ENCODE measurements around the gene SUCNR1.
"Not testable (repeated sequence)": the region's sequence is repeated elsewhere in the genome, so short reads cannot be mapped to it uniquely, and the experiment has no call there.

The SUCNR1 gene, protein sequence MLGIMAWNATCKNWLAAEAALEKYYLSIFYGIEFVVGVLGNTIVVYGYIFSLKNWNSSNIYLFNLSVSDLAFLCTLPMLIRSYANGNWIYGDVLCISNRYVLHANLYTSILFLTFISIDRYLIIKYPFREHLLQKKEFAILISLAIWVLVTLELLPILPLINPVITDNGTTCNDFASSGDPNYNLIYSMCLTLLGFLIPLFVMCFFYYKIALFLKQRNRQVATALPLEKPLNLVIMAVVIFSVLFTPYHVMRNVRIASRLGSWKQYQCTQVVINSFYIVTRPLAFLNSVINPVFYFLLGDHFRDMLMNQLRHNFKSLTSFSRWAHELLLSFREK

DNA sequence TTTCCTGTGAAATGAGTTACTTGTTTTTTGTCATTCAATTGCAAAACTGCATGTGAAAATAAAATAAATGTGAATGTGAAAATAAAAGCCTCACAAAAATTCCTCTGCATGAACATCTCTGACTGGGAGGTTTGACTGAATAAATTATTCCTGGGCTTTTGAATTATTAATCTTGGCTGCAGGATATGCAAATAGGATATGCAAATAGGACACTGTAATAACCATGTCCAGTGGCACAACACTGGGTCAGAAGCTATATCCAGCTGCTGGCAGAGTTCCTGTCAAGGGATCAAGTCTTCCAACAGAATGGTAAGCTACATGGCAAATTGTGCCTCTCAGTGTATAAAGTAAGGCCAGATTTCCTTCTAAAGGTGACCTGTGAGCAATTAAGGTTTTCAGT is at the start of gene SUCNR1:
SUCNR1 (plus strand) TSS at position 246 of the 400 bp plus-strand sequence. CDS start 6,250 bp downstream, outside the sequence.
- no peak within 1 kb of the TSS for H3K27ac Mint-ChIP-seq
- H3K4me3 Mint-ChIP-seq, result no peak within 1 kb of the TSS
- ATAC-seq, result no peak
- no peaks in the 10 kb centered on the region for H3K36me3 Mint-ChIP-seq
- H3K27me3 Mint-ChIP-seq, result no peaks in the 10 kb centered on the region
- H3K4me1 Mint-ChIP-seq, result peaks cover 17% of the 10 kb centered on the region
- no peaks in the 10 kb centered on the region for H3K9me3 Mint-ChIP-seq

DNA sequence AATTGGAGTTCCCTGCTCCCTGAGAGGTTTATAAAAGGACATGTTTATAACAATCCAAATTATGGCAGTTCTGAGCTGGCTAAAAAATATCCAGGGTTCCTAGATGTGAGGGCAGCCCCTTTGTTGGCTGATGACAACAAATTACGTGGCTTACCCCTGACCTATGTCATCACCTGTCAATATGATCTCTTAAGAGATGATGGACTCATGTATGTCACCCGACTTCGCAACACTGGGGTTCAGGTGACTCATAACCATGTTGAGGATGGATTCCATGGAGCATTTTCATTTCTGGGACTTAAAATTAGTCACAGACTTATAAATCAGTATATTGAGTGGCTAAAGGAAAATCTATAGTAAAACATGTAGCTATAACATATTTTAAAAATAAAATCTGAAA is 45.6 kb upstream of the SUCNR1 start:
- Mint-ChIP-seq H3K4me1 (no peaks in the 10 kb centered on the region), H3K9me3 (peaks cover 6% of the 10 kb centered on the region), H3K27me3 (peaks cover 23% of the 10 kb centered on the region), H3K36me3 (no peaks in the 10 kb centered on the region), H3K27ac (no peak overlapping the region), H3K4me3 (no peak overlapping the region)
- no peak for ATAC-seq

DNA sequence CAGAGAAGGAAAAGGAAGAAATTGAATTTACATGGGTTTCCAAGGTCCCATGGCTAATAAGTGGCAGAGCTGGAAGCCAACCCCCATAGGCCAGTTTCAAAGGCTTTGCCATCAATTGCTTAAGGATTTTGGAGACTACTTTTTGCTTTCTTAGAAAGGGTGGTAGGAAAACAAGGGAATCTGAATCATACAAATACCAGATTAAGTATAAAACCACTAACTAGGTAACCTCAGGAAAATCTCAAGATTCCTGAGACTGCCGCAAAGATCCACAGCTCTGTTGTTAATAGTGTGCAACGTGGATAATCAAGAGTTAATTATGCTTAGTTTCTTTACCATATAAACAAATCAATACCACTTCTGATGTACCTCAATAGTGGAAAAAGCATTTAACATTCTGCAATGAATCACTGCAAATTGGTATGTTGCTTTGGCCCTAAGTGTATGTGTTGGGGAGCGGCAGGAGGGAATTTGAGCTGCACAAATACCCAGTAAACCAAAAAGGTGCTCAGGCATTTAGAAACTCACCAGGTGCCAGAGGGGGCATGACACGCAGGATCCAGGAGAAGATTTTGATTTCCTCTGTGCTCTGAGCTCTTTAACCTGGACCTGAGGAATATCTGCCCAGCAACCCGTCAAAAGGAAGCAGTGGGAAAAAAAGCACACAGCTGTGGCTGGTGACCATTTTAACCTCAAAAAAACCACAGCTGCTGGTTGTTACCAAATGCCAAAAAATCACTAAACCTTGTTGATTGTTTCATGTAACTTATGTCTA is 37.5 kb upstream of the SUCNR1 start:
- Mint-ChIP-seq H3K27me3 (peaks cover 10% of the 10 kb centered on the region), H3K4me1 (no peaks in the 10 kb centered on the region), H3K4me3 (no peak overlapping the region), H3K9me3 (no peaks in the 10 kb centered on the region), H3K27ac (no peak overlapping the region), H3K36me3 (no peaks in the 10 kb centered on the region)
- ATAC-seq, result no peak

DNA sequence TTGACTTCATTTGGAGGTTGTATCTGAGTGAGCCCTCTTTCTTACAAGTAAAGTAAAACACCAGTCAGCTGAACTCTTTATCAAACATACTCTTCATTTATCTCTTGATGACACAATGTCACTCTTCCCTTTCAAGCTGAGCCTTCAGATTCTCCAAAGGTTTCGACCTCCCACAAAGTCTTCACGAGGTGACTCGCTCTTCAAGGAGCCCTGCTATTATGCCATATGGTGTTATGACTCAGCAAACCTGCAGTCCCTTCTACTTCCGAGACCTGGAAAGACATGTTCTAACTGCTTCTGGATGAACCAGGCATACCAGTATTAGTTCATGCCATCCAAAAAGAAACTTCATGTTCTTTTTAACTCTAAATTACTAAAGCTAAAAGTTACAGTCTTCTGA is 36.4 kb upstream of the SUCNR1 start:
- ATAC-seq, result no peak
- H3K36me3 Mint-ChIP-seq, result no peaks in the 10 kb centered on the region

DNA sequence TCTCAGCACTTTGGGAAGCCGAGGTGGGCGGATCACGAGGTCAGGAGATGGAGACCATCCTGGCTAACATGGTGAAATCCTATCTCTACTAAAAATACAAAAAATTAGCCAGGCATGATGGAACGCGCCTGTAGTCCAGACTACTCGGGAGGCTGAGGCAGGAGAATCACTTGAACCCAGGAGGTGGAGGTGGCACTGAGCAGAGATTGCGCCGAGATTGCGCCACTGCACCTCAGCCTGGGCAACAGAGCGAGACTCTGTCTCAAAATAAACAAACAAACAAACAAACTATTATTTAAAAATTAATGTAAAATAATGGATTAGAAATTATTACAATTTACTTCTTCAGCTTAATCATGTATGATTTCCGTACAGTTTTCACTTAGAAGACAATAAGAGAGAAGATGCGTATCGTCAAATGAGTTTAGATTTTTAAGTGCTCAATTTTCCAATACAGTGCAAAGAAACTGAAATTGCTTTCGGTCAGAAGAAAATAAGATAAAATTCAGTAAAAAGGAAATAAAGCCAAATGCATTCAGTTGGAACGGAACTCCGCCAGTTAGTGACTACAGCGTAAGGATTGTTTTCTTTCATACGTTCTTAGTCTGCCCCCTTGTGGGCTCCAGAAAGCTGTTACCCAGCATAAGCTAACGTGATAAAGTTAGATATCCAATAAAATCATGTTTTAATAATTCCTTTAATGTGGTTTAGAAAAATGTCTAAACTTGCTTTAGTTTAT is 34.7 kb upstream of the SUCNR1 start:
- Mint-ChIP-seq H3K27ac (no peak overlapping the region), H3K9me3 (no peaks in the 10 kb centered on the region), H3K27me3 (peaks cover 8% of the 10 kb centered on the region), H3K36me3 (no peaks in the 10 kb centered on the region), H3K4me1 (no peaks in the 10 kb centered on the region), H3K4me3 (no peak overlapping the region)
- ATAC-seq, result peak; percentile 59

More for the DNA sequence above, 36.4 kb upstream of the SUCNR1 start:
- Mint-ChIP-seq H3K27ac (no peak overlapping the region), H3K4me1 (no peaks in the 10 kb centered on the region), H3K27me3 (peaks cover 8% of the 10 kb centered on the region), H3K9me3 (no peaks in the 10 kb centered on the region), H3K4me3 (no peak overlapping the region)

DNA sequence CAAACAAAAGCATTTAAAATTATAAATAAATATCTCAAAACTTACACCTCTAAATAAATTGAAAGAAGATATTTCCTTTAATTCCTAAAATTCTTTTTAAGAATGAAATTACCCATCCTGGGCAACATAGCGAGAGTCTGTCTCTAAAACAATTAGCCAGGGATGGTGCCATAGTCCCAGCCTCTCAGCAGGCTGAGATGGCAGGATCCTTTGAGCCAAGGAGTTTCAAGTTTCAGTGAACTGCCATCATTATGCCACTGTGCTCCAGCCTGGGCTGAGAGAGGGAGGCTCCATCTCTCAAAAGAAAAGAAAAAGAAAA is 34.2 kb upstream of the SUCNR1 start:
- ATAC-seq, result no peak
- Mint-ChIP-seq H3K4me3 (no peak overlapping the region), H3K4me1 (no peaks in the 10 kb centered on the region), H3K9me3 (no peaks in the 10 kb centered on the region), H3K27ac (no peak overlapping the region), H3K27me3 (peaks cover 5% of the 10 kb centered on the region), H3K36me3 (no peaks in the 10 kb centered on the region)

DNA sequence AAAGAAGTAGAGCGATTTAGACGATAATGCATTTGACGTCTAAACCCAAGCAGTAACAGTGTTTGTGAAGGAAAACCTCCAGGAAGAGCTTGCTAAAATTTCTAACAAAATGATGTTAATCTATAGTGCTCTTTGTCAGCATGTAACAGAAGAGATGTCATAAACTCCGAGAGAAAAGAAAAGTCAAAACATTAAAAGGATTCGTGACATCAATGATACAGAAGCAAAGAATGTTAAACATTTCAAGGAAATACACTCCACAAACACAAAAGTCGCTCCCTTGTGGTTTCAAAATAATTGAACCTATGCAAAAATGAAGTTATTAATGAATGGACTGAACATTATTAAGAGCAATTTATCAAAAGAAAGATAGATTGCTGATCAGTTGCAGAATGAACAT is 31.6 kb upstream of the SUCNR1 start:
- no peak overlapping the region for H3K27ac Mint-ChIP-seq
- no peak for ATAC-seq
- no peaks in the 10 kb centered on the region for H3K4me1 Mint-ChIP-seq
- no peaks in the 10 kb centered on the region for H3K36me3 Mint-ChIP-seq
- no peaks in the 10 kb centered on the region for H3K27me3 Mint-ChIP-seq
- H3K4me3 Mint-ChIP-seq, result no peak overlapping the region
- no peaks in the 10 kb centered on the region for H3K9me3 Mint-ChIP-seq

DNA sequence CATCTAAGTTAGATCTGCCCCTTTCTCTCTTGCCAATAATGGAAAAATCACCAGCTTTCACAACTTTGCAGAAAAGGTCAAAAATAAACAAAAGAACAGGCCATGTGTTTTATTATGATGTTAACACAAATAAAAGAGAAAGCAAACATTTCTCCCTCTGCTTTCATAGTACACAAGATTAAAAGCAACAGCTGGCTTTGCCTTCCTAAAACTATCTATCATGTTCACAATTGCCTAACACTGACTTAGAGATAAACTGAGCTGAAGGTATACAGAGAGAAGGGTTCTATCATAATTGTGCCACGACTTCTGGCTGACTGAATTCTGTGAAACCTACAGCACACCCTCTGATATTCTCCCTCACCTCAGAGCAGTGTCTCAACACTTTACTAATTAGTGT is 30.2 kb upstream of the SUCNR1 start:
- no peak overlapping the region for H3K27ac Mint-ChIP-seq

DNA sequence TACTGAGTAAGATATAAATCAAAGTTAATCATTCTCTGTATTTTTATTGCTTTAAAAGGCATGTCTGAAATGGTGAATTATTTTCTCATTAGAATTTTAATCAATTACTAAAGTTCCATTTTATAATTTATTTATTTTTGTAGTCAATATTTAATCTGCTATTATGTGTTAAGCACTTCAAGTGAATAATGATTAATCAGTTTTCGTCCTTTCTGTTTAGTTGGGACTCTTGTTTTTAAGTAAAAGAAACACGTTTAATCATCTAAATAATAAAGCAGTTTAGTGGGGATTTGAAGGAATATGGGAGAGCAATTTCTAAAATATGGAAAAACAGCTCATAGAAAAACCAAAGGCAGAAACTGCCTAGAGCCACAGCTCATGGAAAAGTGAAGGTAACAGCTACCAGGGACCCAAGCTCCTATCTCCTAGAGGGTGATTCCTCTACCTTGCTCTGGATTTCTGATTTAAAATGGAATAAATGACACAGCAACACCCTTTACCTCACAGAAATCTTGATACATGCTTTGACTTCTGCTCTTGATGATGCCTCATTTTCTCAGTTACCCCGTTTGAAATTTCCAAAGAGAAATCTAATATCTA is 28.0 kb upstream of the SUCNR1 start:
- Mint-ChIP-seq H3K4me3 (no peak overlapping the region), H3K4me1 (no peaks in the 10 kb centered on the region), H3K36me3 (peaks cover 4% of the 10 kb centered on the region), H3K27ac (no peak overlapping the region), H3K9me3 (peaks cover 3% of the 10 kb centered on the region), H3K27me3 (peaks cover 23% of the 10 kb centered on the region)
- ATAC-seq, result no peak

More for the DNA sequence above, 30.2 kb upstream of the SUCNR1 start:
- ATAC-seq, result no peak
- H3K4me1 Mint-ChIP-seq, result no peaks in the 10 kb centered on the region
- H3K36me3 Mint-ChIP-seq, result no peaks in the 10 kb centered on the region
- H3K9me3 Mint-ChIP-seq, result no peaks in the 10 kb centered on the region
- peaks cover 2% of the 10 kb centered on the region for H3K27me3 Mint-ChIP-seq
- no peak overlapping the region for H3K4me3 Mint-ChIP-seq

DNA sequence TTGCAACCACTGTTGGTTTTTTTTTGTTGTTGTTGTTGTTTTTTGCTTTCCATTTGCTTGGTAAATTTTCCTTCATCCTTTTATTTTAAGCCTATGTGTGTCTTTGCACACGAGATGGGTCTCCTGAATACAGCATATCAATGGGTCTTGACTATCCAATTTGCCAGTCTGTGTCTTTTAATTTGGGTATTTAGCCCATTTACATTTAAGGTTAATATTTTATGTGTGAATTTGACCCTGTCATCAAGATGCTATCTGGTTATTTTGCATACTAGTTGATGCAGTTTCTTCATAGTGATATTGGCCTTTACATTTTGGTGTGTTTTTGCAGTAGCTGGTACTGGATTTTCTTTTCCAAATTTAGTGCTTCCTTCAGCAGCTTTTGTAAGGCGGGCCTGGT is 23.4 kb upstream of the SUCNR1 start:
- not testable (repeated sequence) for H3K27ac Mint-ChIP-seq, ATAC-seq
- H3K9me3 Mint-ChIP-seq, result peaks cover 14% of the 10 kb centered on the region

DNA sequence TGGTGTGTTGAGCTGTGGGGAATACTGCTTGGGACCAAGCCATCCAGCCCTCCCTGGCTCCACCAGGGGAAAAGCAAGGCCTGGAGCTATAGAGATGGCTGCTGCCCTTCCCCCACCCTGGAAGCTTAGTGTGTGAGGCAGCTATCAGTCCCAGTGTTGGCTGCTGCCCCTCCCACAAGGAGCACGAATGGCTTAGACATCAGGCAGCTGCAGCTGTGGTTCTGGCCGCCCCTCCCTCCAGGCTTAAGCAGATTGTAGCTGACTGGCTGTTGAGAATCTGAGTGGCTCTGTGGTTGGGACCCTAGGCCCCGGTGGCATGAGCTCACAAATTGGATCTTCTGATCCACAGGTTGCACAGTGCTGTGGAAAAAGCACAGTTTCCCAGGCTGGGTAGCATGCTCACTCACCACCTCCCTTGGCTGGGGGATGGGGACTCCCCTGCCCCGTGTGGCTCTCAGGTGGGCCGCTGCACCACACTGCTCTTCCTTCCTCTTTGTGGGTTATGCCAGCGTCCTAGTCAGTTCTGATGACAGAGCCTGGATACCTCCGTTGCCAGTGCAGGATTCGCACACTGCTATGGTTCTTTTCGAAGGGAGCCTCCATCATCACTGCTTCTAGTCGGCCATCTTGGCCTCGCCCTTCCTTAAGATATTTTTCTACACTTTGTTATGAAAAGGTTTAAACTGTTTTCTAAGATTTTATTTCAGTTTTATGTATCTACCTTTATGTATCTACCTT is 21.2 kb upstream of the SUCNR1 start:
- no peak for ATAC-seq
- Mint-ChIP-seq H3K9me3 (peaks cover 14% of the 10 kb centered on the region), H3K4me3 (no peak overlapping the region), H3K4me1 (no peaks in the 10 kb centered on the region), H3K27me3 (peaks cover 51% of the 10 kb centered on the region), H3K27ac (no peak overlapping the region), H3K36me3 (peaks cover 16% of the 10 kb centered on the region)

More for the DNA sequence above, 23.4 kb upstream of the SUCNR1 start:
- peaks cover 16% of the 10 kb centered on the region for H3K36me3 Mint-ChIP-seq
- not testable (repeated sequence) for H3K4me3 Mint-ChIP-seq, H3K4me1 Mint-ChIP-seq
- peaks cover 37% of the 10 kb centered on the region for H3K27me3 Mint-ChIP-seq

DNA sequence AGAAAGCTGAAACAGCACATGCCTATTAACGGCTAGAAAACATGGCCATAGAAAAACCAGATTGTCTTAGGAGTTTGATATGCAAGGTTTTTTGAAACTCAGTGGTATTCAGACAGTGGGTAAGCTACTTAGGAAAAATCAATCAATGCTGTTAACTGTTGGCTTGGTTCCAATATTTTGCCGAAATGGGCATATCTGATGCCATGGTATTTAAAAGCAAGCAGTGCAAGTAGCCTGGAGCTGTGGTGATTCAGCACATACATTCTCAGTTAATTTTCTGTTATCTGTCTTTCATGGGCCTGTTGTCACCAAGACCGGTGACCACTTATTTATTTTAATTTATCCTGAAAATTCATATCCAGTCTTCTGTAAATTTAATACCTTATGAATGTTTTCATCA is 17.3 kb upstream of the SUCNR1 start:
- Mint-ChIP-seq H3K4me3 (no peak overlapping the region), H3K27ac (no peak overlapping the region), H3K9me3 (peaks cover 4% of the 10 kb centered on the region), H3K36me3 (peaks cover 5% of the 10 kb centered on the region), H3K4me1 (no peaks in the 10 kb centered on the region), H3K27me3 (peaks cover 20% of the 10 kb centered on the region)
- no peak for ATAC-seq

DNA sequence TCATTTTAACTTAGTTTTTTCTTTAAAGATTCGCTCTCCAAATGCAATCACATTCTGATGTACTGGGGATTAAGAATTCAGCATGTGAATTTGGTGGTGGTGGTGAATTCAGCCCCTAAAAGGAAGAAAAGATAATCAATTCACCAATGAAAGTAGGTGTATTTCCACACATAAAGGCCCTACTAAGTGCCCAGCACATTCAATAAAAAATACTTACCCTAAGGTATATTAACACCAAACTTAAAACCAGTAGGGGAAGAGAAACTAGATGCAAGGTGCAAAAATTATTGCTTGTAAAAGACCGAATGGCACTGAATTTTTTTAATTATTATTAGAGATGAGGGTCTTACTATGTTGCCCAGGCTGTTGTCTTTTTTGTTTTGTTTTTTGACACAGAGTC is 16.8 kb upstream of the SUCNR1 start:
- ATAC-seq, result no peak
- peaks cover under 1% of the 10 kb centered on the region for H3K36me3 Mint-ChIP-seq
- H3K27me3 Mint-ChIP-seq, result peaks cover 15% of the 10 kb centered on the region
- no peaks in the 10 kb centered on the region for H3K9me3 Mint-ChIP-seq
- no peak overlapping the region for H3K27ac Mint-ChIP-seq
- H3K4me3 Mint-ChIP-seq, result no peak overlapping the region
- no peaks in the 10 kb centered on the region for H3K4me1 Mint-ChIP-seq

DNA sequence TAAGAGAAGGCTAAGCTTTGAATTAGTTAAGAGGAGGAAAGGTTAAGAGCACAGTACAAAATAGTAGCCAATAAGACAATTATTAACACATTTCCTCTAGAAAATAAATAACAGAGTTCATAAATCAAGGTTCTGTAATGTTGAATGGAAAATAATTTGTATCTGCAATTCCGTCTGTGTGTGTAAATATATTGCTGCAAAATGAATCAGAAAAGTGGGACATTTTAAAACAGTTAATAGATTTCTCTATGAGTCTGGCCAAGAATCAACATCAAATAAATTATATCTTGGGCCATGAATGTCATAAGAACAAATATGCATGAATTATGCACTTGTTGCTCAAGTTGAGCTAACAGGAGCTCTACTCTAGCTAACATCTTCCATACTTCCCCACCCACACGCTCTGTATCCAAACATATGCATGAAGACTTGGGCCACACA is 14.2 kb upstream of the SUCNR1 start:
- Mint-ChIP-seq H3K27me3 (peaks cover 13% of the 10 kb centered on the region), H3K27ac (no peak overlapping the region), H3K9me3 (no peaks in the 10 kb centered on the region), H3K4me1 (no peaks in the 10 kb centered on the region), H3K4me3 (no peak overlapping the region), H3K36me3 (no peaks in the 10 kb centered on the region)
- ATAC-seq, result no peak

DNA sequence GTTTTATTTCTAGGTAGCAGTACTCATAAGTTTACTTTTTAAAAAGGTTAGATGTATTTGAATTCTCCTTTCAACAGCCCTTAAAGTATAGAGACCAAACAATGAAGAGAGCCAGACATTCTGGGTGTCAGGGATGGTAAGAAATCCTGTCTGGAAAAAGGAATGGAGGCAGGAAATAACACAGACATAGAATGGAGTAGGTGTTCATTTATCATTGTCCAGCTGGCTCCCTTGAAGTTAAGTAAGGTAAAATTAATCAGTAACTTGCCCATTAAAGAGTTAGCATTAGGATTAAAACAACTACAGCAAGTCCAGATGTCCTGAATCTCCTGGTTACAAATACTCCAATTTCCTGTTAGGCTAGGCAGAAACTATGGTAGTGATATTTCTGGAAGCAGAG is 13.5 kb upstream of the SUCNR1 start:
- no peak overlapping the region for H3K27ac Mint-ChIP-seq
- H3K36me3 Mint-ChIP-seq, result no peaks in the 10 kb centered on the region
- no peak for ATAC-seq
- no peaks in the 10 kb centered on the region for H3K4me1 Mint-ChIP-seq
- H3K4me3 Mint-ChIP-seq, result no peak overlapping the region
- H3K9me3 Mint-ChIP-seq, result no peaks in the 10 kb centered on the region
- H3K27me3 Mint-ChIP-seq, result peaks cover 13% of the 10 kb centered on the region

Data from stimulated activated memory B cell treated with anti-CD40 and anti-IgM and Interleukin-4, amounts not matched to agents 10 μg/mL and 1 μg/mL and 100 μg/mL, for 72 hours (primary cell).